ENCODE data around the gene MED19. TPM values are rescaled to one million over a fixed set of nuclear protein-coding genes. Genes with fewer than 3 reads are reported as not detected.

The MED19 gene
- total RNA-seq, 1 donor = 13.4 TPM

DNA sequence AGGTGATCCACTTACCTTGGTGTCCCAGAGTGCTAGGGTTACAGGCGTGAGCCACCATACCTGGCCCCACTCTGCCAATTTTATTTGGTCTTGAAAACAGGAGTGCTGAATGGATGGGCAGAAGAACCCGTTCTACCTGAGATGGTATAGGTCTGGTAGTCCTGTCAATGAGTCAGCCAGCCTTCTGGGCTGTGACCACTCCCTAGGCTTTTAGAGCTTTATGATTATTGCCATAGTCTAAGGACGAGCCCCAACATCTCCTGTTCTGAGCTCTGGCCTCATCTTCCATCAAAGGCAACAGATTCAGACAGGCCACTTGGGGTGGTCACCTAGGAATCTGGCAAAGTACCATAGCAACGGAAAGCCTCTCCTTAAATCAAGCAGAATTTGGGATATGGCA is 32.6 kb downstream of the MED19 start:
- peaks cover 37% of the 10 kb centered on the region for H3K36me3 ChIP-seq (ENCODE audit: insufficient read depth, low read length)
- peaks cover 89% of the 10 kb centered on the region for H3K79me2 ChIP-seq (ENCODE audit: insufficient read depth, low read length)
- DNase-seq (ENCODE audit: insufficient read length, low spot score, missing footprints) = no peak
- H3K4me2 ChIP-seq (ENCODE audit: insufficient read depth, low read length) = no peak overlapping the region
- peaks cover 16% of the 10 kb centered on the region for H3K4me1 ChIP-seq (ENCODE audit: insufficient read depth, low read length)
- H3K27me3 ChIP-seq (ENCODE audit: insufficient read depth, low read length) = no peaks in the 10 kb centered on the region
- H3K4me3 ChIP-seq (ENCODE audit: insufficient read depth, low read length) = no peak overlapping the region
- TF ChIP-seq, protein P1, sequence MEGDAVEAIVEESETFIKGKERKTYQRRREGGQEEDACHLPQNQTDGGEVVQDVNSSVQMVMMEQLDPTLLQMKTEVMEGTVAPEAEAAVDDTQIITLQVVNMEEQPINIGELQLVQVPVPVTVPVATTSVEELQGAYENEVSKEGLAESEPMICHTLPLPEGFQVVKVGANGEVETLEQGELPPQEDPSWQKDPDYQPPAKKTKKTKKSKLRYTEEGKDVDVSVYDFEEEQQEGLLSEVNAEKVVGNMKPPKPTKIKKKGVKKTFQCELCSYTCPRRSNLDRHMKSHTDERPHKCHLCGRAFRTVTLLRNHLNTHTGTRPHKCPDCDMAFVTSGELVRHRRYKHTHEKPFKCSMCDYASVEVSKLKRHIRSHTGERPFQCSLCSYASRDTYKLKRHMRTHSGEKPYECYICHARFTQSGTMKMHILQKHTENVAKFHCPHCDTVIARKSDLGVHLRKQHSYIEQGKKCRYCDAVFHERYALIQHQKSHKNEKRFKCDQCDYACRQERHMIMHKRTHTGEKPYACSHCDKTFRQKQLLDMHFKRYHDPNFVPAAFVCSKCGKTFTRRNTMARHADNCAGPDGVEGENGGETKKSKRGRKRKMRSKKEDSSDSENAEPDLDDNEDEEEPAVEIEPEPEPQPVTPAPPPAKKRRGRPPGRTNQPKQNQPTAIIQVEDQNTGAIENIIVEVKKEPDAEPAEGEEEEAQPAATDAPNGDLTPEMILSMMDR (IDR thresholded peaks at IDR 0.05; ENCODE audit: extremely low read depth, low read depth, low read length) = no peak
- H2AFZ ChIP-seq (ENCODE audit: low read length) = no peak overlapping the region
- no peak overlapping the region for H3K27ac ChIP-seq (ENCODE audit: low read depth, low read length)
- H3K9me3 ChIP-seq (ENCODE audit: low read depth, low read length) = no peaks in the 10 kb centered on the region
- peaks cover 44% of the 10 kb centered on the region for H4K20me1 ChIP-seq (ENCODE audit: insufficient read depth, low read length)

DNA sequence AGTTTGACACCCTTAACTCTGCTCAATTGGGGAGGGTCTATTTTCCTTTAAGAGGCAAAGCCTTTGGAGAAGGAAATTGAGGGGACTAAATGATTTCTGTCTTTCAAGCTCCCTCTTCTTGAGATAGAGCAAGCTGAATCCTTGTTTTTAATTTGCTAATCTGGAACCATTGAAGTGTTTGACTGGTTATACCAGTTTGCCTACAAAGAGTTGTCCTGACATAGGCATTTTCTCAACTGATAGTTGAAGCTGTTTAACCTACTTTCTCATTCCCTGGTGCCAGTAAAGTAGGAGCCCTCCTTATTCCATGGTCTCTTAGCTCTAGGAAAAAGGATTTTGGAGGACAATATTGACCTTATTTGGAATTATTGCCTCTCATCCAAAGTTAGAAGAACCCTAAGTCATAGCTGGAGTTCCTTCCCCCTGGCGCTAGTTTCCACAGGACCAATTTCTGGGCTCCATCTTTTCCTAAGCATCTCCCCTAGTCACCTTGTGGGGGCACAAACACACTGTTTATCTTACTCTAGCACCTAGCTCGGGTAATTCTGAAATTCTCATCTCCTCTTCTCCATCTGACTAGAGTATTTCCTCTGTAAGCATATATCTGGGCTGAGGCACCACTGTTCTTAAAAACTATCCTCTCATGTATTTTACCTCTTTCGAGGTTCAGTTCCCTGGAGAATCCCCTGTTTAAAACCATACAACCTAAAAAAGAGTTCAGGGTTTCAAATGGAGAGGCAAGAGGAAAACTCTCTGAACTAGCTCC is 36.7 kb downstream of the MED19 start:
- Histone ChIP-seq H3K27me3 (ENCODE audit: insufficient read depth, low read length) (no peaks in the 10 kb centered on the region), H3K27ac (ENCODE audit: low read depth, low read length) (no peak overlapping the region), H3K4me3 (ENCODE audit: insufficient read depth, low read length) (no peak overlapping the region), H3K4me2 (ENCODE audit: insufficient read depth, low read length) (no peak overlapping the region), H3K79me2 (ENCODE audit: insufficient read depth, low read length) (peaks cover 91% of the 10 kb centered on the region), H3K4me1 (ENCODE audit: insufficient read depth, low read length) (peaks cover 11% of the 10 kb centered on the region), H3K9me3 (ENCODE audit: low read depth, low read length) (no peaks in the 10 kb centered on the region), H2AFZ (ENCODE audit: low read length) (no peak overlapping the region), H3K36me3 (ENCODE audit: insufficient read depth, low read length) (peaks cover 43% of the 10 kb centered on the region), H4K20me1 (ENCODE audit: insufficient read depth, low read length) (peaks cover 38% of the 10 kb centered on the region)
- DNase-seq (ENCODE audit: insufficient read length, low spot score, missing footprints) = no peak
- TF ChIP-seq, protein P1 (IDR thresholded peaks at IDR 0.05; ENCODE audit: extremely low read depth, low read depth, low read length) = no peak

DNA sequence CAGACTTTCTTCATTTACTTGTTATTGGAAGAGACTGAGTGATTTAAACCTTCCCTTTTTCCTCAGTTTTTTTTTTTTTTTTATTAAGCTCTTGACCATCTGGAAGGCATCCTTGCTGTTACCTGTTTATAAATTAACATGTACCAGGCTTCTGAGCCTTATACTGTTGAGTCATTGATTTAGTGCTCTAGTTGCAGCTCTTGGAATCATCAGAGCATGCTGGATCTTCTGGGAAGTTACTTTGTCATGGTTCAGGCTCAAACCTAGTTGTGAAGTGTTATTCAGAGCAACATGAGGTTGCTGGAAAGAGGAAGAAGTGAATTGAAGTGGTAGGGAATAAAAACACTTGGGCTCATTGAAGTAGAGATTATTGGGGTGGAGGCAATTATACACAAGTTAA is 37.8 kb downstream of the MED19 start:
- peaks cover 34% of the 10 kb centered on the region for H4K20me1 ChIP-seq (ENCODE audit: insufficient read depth, low read length)
- no peak for DNase-seq (ENCODE audit: insufficient read length, low spot score, missing footprints)
- TF ChIP-seq, protein P1 (IDR thresholded peaks at IDR 0.05; ENCODE audit: extremely low read depth, low read depth, low read length) = no peak
- peaks cover 91% of the 10 kb centered on the region for H3K79me2 ChIP-seq (ENCODE audit: insufficient read depth, low read length)
- no peaks in the 10 kb centered on the region for H3K9me3 ChIP-seq (ENCODE audit: low read depth, low read length)
- H2AFZ ChIP-seq (ENCODE audit: low read length) = no peak overlapping the region
- H3K4me3 ChIP-seq (ENCODE audit: insufficient read depth, low read length) = no peak overlapping the region
- H3K27ac ChIP-seq (ENCODE audit: low read depth, low read length) = no peak overlapping the region
- peaks cover 7% of the 10 kb centered on the region for H3K4me1 ChIP-seq (ENCODE audit: insufficient read depth, low read length)
- peaks cover 43% of the 10 kb centered on the region for H3K36me3 ChIP-seq (ENCODE audit: insufficient read depth, low read length)
- H3K4me2 ChIP-seq (ENCODE audit: insufficient read depth, low read length) = no peak overlapping the region
- H3K27me3 ChIP-seq (ENCODE audit: insufficient read depth, low read length) = no peaks in the 10 kb centered on the region

DNA sequence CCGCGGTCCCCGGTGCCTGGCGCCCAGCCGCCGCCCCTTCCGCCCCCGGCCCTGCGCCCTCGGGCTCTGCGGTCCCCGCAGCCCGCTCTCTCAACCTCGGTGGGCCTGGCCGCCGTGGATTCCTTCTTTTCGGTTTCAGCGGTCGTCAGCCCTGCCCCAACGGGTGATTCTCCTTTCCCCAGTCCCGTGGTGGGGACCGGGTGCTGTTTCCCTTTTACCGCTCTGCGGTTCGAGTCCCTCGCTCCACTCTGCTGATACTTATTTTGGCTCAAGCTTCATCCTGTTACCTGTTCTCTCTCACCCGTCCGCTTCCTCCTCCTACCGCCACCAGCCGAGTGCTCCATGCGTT is 43.6 kb downstream of the MED19 start:
- Histone ChIP-seq H3K27ac (ENCODE audit: low read depth, low read length) (peak overlapping the region; percentile 100), H3K4me3 (ENCODE audit: insufficient read depth, low read length) (peak overlapping the region; percentile 97), H3K27me3 (ENCODE audit: insufficient read depth, low read length) (no peaks in the 10 kb centered on the region), H3K36me3 (ENCODE audit: insufficient read depth, low read length) (peaks cover 24% of the 10 kb centered on the region), H3K4me1 (ENCODE audit: insufficient read depth, low read length) (peaks cover 22% of the 10 kb centered on the region), H3K4me2 (ENCODE audit: insufficient read depth, low read length) (peak overlapping the region; percentile 95), H2AFZ (ENCODE audit: low read length) (peak overlapping the region; percentile 89), H3K9me3 (ENCODE audit: low read depth, low read length) (no peaks in the 10 kb centered on the region), H4K20me1 (ENCODE audit: insufficient read depth, low read length) (peaks cover 28% of the 10 kb centered on the region), H3K79me2 (ENCODE audit: insufficient read depth, low read length) (peaks cover 54% of the 10 kb centered on the region)
- TF ChIP-seq, protein P1 (IDR thresholded peaks at IDR 0.05; ENCODE audit: extremely low read depth, low read depth, low read length) = no peak
- DNase-seq (ENCODE audit: insufficient read length, low spot score, missing footprints) = peak; percentile 91

Measured in osteoblast (primary cell).